ENCODE results near the gene POLD1.
"Not testable (repeated sequence)": the region's sequence is repeated elsewhere in the genome, so short reads cannot be mapped to it uniquely, and the experiment has no call there.

Gene POLD1

DNA sequence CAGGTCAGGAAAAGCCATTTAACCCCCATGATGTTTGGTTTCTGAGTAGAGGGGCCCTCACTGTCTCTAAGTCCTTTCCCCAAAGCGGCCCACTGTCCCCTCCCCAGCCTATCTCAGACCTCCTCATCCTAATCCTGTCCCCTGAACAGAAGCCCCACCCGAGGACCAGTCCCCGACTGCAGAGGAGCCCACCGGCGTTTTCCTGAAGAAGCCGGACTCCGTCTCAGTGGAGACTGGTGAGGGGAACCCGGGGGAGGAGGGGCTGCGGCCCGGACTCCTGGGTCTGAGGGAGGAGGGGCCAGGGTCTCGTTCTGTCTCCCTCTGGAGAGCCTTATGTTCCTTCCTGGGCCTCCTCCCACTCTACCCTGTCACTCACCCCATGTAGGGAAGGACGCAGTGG, 51.5 kb downstream of the POLD1 start:
- no peak for DNase-seq (ENCODE audit: low read depth)

DNA sequence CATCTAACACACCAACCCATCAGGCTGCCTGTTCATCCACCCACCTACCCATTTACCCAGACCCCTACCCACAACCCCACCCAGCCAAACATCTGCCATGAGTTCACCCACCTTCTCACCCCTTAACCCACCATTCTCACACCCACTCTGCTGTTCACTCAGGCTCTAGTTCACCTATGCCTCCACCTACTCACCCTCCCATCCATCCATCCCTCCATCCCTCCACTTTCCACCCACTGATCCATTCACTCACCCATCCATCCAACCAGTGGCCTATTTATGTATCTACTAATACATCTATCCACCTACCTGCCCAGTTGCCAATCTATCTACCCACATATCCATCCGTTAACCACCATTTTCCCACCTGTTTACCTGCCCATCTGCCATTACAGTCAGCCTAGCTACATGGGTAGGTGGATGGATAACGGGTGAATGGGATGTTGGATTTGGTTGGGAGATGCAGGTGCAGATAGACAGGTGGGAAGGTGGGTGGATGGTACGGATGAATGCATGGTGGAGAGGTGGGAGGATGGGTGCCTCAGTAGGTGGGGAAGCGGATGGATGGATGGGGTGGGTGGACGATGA, 53.8 kb downstream of the POLD1 start:
- no peak for DNase-seq (ENCODE audit: low read depth)

DNA sequence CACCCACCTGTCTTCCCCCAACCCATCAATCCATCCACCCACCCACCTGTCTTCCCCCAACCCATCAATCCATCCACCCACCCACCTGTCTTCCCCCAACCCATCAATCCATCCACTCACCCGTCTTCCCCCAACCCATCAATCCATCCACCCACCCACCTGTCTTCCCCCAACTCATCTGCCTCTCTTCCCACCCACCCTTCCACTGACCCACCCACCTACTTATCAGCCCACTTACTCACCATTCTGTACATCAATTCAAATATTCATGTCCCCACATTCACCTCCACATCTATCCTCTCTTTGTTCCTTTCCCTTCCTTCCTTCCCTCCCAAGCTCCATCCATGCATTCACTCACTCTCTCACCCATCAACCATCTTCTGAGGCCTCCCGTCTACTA, 55.0 kb downstream of the POLD1 start:
- not testable (repeated sequence) for DNase-seq (ENCODE audit: low read depth)

DNA sequence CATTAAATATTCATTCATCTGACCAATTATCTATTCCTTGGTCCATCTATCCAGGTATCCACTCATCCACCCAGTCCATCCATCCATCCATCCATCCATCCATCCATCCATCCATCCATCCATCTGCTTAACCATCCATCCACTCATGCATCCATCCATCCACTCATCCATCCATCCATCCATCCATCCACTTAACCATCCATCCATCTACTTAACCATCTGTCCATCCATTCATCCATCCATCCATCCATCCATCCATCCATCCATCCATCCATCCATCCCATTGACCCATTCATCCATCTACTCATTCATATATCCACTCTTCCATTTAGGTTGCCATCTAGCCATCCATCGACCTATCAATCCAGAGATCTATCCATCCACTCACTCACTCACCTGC, 59.9 kb downstream of the POLD1 start:
- DNase-seq (ENCODE audit: low read depth) = no peak

DNA sequence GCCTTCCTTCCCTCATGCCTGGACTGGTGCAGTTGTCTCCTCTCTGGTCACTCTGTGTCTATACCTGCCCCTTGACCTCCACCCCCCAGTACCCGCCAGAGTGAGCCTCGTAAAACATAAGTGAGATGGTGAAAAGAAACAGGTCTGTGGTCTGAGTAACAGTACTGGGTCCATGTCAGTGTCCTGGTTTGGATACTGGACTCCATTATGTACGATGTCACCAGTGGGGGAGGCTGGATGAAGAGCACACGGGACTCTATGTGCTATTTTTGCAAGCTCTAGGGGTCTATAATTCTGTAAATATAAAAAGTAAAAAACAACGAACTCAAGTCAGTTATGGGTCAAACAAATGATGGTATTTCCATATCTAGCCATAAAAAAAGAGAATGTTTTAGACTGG, 62.9 kb downstream of the POLD1 start:
- no peak for DNase-seq (ENCODE audit: low read depth)

DNA sequence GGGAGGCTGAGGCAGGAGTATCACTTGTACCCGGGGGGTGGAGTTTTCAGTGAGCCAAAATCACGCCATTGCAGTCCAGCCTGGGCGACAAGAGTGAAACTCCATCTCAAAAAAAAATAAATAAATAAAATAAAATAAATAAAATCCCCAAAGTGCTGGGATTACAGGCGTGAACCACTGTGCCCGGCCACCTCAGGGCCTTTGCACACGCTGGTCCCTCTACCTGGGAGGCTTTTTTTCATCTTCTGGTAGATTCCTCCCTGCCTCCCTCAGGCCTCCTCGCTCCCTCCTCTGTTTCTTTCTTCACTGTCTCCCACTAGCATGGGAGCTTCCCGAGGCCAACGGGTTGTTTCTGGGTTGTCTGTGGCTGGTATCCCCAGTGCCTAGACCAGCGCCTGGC, 63.6 kb downstream of the POLD1 start:
- DNase-seq (ENCODE audit: low read depth) = no peak

DNA sequence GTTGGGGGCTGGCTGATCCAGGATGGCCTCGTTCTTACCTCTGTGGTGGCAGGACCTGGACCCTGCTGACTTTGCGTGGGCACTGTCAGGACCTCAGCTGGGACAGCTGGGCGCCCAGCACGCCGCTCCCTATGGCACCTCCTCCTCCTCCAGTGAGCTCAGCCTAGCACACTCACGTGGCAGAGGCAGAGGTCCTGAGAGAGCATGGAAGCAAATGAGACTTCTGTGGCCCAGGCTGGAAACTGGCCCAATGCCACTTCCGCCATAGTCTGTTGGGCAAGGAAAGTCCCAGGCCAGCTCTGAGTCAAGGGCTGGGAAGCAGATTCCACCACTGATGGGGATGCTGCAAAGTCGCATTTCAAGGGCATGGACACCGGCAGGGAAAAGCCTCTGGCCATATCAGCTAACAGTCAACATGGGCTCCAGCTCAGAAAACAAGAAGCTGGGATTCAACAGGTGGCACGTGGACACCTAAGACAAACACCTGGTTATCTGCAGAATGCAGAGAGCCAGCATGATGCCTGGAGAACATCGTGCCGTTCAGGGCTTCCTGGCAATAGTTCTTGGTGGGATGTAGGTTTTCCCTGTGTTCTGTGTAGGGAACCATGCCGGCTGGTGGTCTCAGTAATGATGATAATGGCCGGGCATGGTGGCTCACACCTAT, 65.2 kb downstream of the POLD1 start:
- DNase-seq (ENCODE audit: low read depth) = no peak

DNA sequence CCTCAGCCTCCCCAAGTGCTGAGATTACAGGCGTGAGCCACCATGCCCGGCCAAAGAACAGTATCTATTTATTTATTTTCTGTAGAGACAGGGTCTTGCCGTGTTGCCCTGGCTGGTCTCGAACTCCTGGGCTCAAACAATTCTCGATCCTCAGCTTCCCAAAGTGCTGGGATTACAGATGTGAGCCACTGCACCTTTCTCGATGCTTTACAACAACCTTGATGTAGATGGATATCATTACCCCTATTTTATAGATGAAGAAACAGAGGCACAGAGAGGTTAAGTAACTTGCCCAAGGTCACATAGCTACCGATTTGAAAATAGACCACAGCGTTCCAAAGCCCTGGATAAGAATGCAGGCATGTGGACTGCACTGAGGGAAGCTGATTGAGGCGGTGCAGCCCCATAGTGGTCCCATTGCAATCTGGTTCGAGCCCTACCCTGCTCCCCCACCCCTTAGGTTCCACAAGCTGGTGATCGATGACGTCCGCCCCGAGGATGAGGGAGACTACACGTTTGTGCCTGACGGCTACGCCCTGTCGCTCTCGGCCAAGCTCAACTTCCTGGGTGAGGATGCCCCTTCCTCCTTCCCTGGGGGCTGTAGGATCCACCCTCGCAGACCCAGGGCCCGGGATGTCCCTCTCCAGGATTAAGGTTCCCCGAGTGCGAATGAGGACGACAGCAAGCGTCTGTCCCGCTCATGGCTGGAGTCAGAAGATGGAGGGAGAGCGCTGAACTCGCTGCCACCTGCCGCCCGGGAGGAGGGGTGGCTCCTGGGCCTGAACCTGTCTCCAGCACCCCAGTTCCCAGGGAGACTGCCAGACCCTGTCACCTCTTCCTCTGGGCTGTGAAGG, 66.4 kb downstream of the POLD1 start:
- DNase-seq (ENCODE audit: low read depth) = no peak

DNA sequence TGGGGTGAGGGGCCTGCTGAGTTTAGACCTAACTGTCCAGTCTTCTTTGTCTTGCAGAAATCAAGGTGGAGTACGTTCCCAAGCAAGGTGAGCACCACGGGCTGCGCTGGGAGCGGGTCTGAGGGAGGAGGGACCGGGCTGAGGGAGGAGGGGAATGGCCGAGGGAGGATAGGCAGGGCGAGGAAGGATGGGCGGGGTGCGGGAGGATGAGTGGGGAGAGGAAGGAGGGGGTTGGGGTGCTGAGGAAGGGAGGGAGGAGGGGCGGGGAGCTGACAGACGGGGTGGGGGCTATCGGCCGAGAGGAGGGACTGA, 67.0 kb downstream of the POLD1 start:
- no peak for DNase-seq (ENCODE audit: low read depth)

DNA sequence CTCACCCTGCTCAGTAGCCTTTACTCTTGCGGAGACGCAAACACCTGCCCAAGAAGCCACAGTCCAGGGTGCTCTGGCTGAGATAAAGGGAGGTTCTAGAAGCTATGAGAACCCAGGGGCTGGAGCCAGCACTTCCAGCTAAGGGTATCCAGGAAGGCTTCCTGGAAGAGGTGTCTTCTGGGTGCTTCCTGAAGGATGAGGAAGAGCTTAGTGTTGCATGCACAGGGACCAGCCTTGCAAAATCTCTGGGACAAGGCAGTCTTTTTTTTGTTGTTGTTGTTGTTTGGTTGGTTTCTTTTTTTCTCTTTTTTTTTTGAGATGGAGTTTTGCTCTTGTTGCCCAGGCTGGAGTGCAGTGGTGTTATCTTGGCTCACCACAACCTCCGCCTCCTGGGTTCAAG, 69.1 kb downstream of the POLD1 start:
- no peak for DNase-seq (ENCODE audit: low read depth)

DNA sequence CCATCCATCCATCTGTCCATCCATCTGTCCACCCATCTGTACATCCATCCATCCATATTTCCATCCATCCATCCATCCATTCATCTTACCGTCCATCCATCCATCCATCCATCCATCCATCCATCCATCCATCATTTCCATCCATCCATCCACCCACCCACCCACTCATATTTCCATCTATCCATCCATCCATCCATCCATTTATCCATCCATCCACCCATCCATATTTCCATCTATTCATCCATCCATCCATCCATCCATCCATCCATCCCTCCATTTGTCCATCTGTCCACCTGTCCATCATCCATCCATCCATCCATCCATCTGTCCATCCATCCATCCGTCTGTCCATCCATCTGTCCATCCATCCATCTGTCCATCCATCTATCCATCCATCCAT, 71.8 kb downstream of the POLD1 start:
- no peak for DNase-seq (ENCODE audit: low read depth)

DNA sequence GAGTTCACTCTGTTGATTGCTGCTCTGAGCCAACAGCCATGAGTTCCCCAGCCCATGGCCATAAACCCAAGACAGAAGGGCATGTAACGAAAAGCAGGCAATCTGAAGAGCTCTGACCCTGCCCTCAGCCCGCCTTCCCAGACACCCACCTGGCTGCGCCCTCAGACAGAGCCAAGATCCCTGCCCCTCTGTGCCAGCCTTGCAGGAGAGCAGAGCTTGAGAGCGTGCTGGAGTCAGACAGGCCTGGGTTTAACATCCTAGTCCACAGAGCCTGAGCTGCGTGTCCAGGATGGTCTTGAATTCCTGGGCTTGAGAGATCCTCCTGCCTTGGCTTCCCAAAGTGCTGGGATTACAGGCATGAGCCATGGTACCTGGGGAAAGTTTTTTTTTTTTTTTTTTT, 73.2 kb downstream of the POLD1 start:
- DNase-seq (ENCODE audit: low read depth) = no peak

DNA sequence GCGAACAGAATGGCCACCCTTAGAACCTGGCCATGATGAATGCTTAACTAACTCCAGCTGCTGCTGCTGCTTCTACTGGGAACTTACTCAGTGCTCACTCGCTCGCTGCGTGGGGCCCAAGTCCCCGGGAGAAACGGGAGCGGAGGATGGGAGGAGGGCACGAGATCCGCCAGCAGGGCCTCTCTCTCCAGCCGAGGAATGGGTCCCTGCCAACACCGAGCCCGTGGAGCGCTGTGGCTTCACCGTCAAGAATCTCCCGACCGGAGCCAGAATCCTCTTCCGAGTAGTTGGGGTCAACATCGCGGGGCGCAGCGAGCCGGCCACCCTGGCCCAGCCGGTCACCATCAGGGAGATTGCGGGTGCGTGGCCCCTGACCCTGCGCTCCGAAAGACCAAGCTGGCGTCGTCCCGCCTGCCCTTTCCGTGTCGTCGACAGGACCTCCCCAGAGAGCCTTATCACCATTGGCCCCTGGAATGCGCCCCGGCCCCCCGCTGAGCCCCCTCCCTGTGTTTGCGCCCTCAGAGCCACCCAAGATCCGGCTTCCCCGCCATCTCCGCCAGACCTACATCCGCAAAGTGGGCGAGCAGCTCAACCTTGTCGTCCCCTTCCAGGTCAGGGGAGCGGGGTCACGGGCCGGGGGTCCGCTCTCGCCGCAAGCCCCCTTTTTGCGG, 74.4 kb downstream of the POLD1 start:
- no peak for DNase-seq (ENCODE audit: low read depth)

DNA sequence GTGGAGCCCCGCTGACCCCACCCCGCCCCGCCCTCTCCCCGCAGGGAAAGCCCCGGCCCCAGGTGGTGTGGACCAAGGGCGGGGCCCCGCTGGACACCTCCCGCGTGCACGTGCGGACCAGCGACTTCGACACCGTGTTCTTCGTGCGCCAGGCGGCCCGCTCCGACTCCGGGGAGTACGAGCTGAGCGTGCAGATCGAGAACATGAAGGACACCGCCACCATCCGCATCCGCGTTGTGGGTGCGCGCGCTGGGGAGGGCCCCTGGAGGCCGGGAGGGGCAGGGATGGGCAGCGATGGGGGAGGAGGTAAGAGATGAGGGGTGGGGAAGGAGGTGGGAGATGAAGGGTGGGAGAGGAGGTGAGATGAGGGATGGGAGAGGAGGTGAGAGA, 74.9 kb downstream of the POLD1 start:
- no peak for DNase-seq (ENCODE audit: low read depth)

DNA sequence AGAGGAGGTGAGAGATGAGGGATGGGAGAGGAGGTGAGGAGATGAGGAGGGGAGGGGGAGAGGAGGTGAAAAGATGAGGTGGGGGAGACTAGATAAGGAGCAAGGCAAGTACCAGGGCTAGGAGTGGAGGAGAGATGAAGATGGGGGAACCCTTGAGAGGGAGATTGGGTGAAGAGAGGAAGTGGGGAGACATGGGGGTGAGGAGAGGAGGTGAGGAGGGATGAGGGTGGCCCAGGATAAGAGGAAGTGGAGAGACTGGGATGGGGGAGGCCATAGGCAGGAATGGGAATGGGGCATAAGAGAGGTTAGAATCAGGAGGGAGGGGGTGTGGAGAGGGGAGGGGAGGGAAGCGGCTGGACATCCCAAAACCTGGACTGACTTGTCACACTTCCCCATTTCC, 75.5 kb downstream of the POLD1 start:
- DNase-seq (ENCODE audit: low read depth) = no peak

DNA sequence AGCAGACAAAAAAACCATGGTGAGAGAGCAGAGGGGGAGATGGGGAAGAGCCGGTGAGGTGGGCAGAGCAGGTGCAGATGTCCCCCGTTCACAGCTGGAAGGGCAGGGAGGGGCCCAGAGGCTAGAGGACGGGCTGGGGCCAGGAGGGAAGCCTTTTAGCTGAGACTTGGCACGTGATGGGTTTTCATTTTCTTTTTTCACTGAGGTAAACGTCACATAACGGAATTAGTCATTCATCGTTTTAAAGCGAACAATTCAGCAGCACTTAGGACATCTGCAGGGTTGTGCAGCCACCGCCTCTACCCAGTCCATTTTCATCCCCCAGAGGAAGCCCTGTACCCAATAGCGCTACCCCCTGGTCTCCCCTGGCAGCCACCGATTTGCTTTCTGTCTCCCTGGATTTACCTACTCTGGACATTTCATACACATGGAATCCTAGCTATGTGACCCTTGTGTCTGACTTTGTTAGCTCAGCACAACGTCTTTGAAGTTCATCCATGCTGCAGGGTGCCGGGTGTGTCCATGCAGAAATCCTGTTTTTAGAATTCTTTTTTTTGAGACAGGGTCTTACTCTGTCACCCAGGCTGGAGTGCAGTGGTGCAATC, 76.1 kb downstream of the POLD1 start:
- DNase-seq (ENCODE audit: low read depth) = peak; percentile 42

DNA sequence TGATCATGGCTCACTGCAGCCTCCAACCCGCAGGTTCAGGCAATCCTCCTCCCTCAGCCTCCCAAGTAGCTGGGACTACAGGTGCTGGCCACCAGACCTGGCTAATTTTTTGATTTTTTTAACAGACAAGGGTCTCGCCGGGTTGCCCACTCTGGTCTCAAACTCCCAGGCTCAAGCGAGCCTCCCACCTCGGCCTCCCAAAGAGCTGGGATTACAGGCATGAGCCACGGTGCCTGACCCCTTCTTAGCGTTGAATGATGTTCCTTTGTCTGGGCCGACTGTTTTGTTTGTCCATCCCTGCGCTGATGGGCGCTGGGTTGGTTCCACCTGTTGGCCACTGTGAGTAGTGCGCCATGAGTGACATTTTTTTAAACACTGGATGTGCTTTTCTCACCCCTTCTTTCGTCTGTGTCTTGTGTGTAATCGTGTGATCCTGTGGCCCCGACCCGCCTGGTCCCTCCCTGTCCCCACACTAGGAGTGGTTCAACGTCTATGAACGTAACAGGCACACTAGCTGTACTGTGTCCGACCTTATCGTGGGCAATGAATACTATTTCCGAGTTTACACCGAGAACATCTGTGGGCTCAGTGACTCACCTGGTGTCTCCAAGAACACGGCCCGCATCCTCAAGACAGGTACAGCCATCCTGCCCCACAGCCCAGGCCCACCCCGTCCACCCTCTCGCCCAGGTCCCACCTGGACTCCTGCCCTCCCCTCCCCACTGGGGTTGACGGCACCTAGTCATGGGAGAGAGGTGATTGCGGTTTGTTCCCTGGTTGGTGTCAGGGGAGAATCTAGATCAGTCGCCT, 77.1 kb downstream of the POLD1 start:
- DNase-seq (ENCODE audit: low read depth) = peak; percentile 41

DNA sequence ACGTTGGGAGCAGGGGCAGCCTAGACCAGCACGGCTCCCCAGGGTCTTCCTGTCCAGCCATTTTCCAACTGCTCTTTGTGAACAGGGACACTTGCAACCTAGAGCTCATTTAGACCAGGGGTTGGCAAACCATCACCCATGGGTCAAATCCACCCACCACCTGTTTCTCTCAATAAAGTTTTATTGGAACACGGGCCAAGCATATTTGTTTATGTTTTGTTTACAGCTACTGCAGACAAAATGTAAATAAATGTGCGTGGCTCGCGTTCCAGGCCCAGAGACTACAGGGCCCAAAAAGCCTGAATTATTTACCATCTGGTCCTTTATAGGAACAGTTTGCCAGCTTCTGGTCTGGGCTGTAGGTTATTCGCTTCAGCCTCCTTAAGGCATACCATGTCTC, 78.8 kb downstream of the POLD1 start:
- no peak for DNase-seq (ENCODE audit: low read depth)

DNA sequence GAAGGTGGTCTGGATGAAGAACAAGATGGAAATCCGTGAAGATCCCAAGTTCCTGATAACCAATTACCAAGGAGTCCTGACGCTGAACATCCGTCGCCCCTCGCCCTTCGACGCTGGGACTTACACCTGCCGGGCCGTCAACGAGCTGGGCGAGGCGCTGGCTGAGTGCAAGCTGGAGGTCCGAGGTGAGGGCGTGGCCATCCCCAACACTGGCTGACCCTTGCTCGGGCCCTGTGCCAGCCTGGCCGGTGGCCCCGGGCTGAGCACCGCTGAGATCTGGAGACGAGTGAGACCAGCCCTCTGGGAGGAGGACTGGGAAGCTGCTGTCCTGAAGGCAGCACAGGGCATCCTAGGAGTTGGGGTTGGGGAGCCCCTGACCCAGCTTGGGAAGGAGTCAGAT, 80.2 kb downstream of the POLD1 start:
- DNase-seq (ENCODE audit: low read depth) = no peak

DNA sequence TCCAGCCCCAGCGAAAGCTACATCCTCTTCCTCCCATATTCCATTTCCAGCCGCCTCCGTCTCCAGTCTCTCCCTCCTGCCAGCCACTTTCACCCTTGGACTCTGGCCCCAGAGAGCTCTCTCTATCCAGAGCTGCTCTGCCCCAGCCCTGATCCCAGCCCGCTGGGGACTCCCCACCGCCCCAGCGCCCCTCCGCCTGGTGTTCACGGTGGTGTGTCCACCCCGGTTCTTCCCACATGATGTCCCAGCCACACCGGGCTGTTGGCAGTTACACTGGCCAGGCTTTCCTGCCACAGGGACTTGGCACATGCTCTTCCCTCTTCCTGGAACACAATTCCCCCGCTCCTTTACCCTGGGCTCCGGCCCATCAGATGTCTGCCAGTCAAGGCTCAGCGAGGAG, 80.9 kb downstream of the POLD1 start:
- no peak for DNase-seq (ENCODE audit: low read depth)

DNA sequence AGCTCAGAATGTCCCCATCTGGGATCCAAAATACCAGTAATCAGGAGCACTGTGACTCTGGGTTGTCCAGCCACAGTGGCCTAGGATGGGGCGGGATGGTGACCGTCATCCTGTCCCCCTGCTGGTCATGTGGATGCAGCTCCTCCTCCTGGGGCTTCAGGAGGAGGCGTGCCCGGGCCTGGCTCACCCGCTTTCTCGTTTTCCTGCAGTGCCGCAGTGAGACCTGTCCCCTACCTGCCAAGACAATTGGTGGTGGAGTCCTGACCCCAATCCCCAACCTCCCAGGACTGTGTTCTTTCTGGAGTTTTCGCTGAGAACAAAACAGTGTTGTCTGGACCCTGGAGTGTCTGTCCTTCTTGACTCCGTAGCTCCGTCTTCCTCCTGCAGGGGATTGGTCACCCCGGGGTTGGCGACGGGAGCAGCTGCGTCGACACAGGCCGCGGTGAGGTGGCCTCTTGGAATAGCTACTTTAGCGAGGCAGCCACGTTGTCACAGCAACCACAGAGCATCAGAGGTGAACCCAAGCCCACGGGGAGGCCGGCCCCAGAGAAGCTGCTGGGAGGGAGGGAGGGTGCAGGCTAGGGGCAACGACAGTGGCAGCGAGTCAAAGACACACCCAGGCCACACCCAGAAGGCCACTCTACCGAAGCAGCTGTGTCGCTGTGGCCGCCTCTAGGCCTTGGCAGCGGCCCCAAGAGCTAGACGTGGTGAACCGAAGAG, 82.0 kb downstream of the POLD1 start:
- DNase-seq (ENCODE audit: low read depth) = no peak
